Kidney epithelial cell (primary cell): ENCODE measurements around the gene CSF3. TPM values are rescaled to one million over a fixed set of nuclear protein-coding genes. Genes with fewer than 3 reads are reported as not detected.

Source experiments
- DNase-seq: peaks from one replicate; pipeline ENCODE4 v3.0.0-alpha.2; 2010; ENCODE audit warnings: low read depth
- H3K27me3 ChIP-seq: 2 replicates; pipeline ENCODE4 v1.6.0; 2011; ENCODE audit warnings: low read length; ENCODE audit not compliant: control insufficient read depth, insufficient read depth
- H3K36me3 ChIP-seq: 2 replicates; pipeline ENCODE4 v1.5.1; 2011; ENCODE audit warnings: low read length; ENCODE audit not compliant: control insufficient read depth, insufficient read depth
- H3K4me3 ChIP-seq: 2 replicates; pipeline ENCODE4 v1.5.1; 2011; ENCODE audit warnings: low read depth, mild to moderate bottlenecking, control low read depth, low read length
- CTCF ChIP-seq: IDR thresholded peaks from 2 replicates; pipeline ENCODE4 v1.5.1; 2011; ENCODE audit warnings: mild to moderate bottlenecking, moderate library complexity, low read length, control low read depth, inconsistent platforms; ENCODE audit not compliant: insufficient read depth, poor library complexity, severe bottlenecking
- total RNA-seq: library from RNA; depleted of rRNA; stranded (reverse); fragments of >200 nt; gene quantifications from 2 replicates; pipeline ENCODE4 v1.2.3, GENCODE V29; 2015

CSF3 gene
- not detected in 2 replicates for total RNA-seq

GRCh38 chr17:40015005-40015997, at the start of gene CSF3:
Gene CSF3, plus strand, starts transcription at chr17:40015440. Its CDS starts 35 bp downstream, at chr17:40015475.
- no peak for DNase-seq
- Histone ChIP-seq H3K27me3 (no peaks in the 10 kb centered on the region), H3K4me3 (no peak within 1 kb of the TSS), H3K36me3 (no peaks in the 10 kb centered on the region)
- TF ChIP-seq CTCF: no peak

GRCh38 chr17:39966771-39967170, 48.5 kb upstream of the CSF3 start:
- Histone ChIP-seq H3K36me3 (no peaks in the 10 kb centered on the region), H3K27me3 (peaks cover 4% of the 10 kb centered on the region)
- no peak for TF ChIP-seq CTCF

GRCh38 chr17:39968761-39969160, 46.5 kb upstream of the CSF3 start:
- H3K27me3 ChIP-seq: peaks cover 4% of the 10 kb centered on the region
- no peak for DNase-seq
- no peak for TF ChIP-seq CTCF
- no peak overlapping the region for H3K4me3 ChIP-seq
- H3K36me3 ChIP-seq: no peaks in the 10 kb centered on the region

More at GRCh38 chr17:39966771-39967170, 48.5 kb upstream of the CSF3 start:
- H3K4me3 ChIP-seq: no peak overlapping the region
- DNase-seq: no peak

GRCh38 chr17:39969375-39969774, 45.9 kb upstream of the CSF3 start:
- Histone ChIP-seq H3K36me3 (no peaks in the 10 kb centered on the region), H3K27me3 (peaks cover 4% of the 10 kb centered on the region), H3K4me3 (no peak overlapping the region)
- TF ChIP-seq CTCF: no peak
- DNase-seq: no peak

GRCh38 chr17:39970157-39970692, 45.0 kb upstream of the CSF3 start:
- Histone ChIP-seq H3K4me3 (no peak overlapping the region), H3K27me3 (peaks cover 4% of the 10 kb centered on the region), H3K36me3 (no peaks in the 10 kb centered on the region)
- no peak for DNase-seq
- TF ChIP-seq CTCF: no peak
